CD4-positive, alpha-beta T cell treated with Interleukin-15 for 1 hour (primary cell): ENCODE results near the gene TSTD1.
"Not testable (repeated sequence)": the region's sequence is repeated elsewhere in the genome, so short reads cannot be mapped to it uniquely, and the experiment has no call there.

Experiments
- DNase-seq: peaks from one replicate; pipeline ENCODE4 v3.0.0-alpha.2; 2020

TSTD1 gene

DNA sequence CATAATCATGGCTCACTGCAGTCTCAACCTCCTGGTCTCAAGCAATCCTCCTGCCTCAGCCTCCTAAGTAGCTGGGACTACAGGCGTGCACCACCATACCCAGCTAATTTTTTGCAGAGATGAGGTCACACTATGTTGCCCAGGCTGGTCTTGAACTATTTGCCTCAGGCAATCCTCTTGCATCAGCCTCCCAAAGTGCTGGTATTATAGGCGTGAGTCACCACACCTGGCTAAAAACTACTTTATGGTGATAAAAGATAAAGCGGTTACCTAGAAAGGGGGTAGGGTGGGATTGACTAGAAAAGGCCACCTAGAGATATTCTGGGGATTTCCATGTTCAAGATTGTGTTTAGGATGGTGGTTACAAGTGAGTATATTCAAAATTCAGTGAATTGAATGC is 5.0 kb downstream of the TSTD1 start:
- no peak for DNase-seq

DNA sequence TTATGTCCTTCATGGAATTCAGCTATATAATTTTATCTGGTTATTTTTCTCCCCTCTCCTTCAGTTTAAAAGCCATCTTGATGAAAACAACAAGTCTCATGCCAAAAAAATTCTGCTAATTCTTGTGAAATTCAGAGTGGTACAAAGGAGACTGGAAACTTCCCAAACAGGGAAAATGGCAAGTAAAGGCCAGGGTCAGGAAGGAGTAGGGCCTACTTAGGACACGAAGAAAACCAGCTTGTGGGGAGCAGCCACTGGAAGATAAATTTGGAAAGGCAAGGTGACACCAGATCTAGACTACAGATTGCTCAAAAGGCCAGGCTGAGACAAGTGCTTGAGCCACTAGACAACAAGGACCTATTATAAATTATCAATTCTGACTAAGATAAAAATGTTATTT is 6.4 kb downstream of the TSTD1 start:
- DNase-seq = no peak

DNA sequence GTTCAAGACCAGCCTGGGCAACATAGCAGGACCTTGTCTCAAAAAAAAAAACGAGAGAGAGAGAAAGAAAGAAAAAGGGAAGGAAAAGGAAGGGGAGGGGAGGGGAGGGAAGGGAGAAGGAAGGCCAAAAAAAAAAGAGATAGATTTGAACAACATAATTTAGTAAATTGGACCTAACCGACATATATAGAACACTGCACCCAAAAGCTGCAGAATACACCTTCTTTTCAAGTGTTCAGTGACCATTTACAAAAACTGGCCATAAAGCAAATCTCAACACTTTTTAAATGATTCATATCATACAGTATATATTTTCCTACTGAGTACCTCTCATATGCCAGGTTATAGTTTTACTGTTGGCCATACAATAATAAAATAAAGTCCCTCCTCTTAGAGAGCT is 6.9 kb downstream of the TSTD1 start:
- no peak for DNase-seq

DNA sequence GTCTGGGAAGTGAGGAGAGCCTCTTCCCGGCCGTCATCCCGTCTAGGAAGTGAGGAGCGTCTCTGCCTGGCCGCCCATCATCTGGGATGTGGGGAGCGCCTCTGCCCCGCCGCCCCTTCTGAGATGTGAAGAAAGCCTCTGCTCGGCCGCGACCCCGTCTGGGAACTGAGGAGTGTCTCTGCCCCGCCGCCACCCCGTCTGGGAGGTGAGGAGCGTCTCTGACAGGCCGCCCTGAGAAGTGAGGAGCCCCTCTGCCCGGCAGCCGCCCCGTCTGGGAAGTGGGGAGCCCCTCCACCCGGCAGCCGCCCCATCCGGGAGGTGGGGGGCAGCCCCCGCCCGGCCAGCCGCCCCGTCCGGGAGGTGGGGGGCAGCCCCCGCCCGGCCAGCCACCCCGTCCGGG is 9.3 kb downstream of the TSTD1 start:
- DNase-seq = not testable (repeated sequence)

DNA sequence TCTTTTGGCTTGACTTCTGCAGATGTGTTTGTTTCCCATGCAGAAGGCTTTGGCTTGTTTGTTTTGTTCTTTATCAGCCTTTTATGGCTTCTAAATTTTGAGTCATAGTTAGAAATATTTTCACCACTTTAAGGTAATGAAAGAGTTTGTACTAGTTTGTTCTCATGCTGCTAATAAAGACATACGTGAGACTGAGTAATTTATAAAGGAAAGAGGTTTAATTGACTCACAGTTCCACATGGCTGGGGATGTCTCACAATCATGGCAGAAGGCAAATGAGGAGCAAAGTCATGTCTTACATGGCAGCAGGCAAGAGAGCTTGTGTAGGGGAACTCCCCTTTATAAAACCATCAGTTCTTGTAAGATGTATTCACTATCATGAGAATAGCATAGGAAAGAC is 11.8 kb downstream of the TSTD1 start:
- DNase-seq = not testable (repeated sequence)

DNA sequence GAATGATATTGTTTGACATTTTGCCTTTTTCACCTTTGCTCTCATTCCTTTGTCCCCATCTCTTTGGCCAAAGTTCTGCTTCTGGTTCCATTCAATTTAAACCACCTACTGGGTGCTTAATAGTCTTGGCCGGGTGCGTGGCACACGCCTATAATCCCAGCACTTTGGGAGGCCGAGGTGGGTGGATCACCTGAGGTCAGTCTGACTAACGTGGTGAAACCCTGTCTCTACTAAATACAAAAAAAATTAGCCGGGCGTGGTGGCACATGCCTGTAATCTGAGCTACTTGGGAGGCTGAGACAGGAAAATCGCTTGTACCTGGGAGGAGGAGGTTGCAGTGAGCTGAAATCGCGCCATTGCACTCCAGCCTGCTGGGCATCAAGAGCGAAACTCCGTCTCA is 16.3 kb downstream of the TSTD1 start:
- not testable (repeated sequence) for DNase-seq

DNA sequence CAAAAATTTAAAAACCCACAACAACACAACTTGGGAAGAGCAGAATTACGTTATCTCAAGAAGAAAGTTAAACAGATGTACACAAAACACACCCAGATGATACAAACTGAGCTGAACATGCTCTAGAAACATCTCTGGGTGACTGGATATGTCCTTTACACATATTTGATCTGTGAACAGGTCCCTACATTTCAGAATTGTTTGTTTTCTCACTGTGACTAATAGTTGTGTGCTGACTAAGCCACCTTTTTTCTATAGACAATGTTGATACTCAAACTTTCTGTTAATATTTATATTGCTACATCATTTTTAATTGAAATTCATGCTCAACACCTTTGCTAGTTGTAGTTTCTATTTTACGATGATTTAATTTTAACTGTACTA is 16.8 kb downstream of the TSTD1 start:
- DNase-seq = no peak

DNA sequence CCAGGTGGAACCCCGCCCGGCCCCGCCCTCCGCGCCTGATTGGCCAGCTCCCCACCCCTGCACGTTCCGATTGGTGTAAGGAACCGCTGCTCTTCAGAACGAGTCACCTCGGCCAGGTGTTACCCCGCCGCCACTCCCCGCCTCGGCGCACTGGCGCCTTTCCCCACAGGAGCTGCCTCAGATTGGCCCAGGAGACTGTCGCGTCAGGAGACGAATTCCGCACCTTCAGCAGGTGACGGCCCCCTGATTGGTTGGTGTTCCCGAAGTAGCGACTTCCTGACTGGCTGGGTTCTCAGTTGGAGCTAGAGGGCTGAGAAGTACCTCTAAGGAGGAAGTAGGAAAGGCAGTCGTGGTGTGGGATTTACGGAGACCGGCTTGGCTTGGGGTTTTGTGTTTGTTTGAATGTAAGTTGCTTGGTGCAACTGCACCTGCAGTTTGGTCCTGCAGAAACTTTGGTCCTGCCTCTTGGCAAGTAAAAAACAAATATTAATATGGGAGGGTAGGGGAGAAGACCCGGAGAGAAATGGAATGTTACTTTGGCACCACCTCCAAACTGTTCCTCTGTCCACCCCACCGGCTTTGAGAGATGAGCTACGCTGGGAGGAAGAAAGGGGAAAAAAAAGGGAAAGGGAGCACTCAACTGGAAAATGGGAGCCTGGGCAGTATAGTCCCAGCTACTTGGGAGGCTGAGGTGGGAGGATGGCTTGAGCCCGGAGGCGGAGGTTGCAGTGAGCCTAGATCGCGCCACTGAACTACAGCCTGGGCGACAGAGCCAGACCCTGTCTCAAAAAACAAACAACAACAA is 17.4 kb downstream of the TSTD1 start:
- peak; percentile 94 for DNase-seq

DNA sequence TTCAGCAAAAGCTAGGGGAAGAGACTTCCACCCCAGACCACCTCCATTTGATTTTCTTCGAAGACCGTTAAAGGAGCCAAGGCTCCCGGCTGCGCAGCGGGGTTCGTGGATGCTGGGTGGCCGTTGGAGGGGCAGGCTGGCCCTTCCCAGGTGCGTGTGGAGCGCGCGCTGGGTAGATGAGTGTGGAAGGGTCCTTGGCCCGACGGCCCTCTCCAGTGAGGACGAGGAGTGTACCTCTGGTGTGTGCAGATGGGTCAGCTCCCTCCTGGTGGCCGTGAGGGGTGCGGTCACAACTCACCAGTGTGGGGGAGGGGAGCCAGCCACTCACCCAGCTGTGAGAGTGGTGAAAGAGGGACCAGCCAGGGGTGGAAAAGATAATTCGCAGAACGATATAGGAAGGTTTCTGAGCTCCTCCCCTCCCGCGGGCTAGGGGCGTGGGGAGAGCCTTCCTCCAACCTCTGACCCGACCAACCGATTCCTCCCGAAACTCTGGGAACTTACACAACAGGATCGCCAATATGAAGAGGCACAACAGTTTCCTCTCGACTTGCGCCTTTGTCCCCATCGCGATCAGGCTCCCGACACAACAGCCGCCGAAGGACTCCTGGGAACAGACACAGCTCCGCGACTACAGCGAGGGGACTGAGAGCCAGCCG is 18.1 kb downstream of the TSTD1 start, which contains the start of gene F11R:
TSS of gene F11R (minus strand) at position 644 of the 656 bp plus-strand sequence. CDS start at position 565, 79 bp downstream.
- peak; percentile 48 for DNase-seq

DNA sequence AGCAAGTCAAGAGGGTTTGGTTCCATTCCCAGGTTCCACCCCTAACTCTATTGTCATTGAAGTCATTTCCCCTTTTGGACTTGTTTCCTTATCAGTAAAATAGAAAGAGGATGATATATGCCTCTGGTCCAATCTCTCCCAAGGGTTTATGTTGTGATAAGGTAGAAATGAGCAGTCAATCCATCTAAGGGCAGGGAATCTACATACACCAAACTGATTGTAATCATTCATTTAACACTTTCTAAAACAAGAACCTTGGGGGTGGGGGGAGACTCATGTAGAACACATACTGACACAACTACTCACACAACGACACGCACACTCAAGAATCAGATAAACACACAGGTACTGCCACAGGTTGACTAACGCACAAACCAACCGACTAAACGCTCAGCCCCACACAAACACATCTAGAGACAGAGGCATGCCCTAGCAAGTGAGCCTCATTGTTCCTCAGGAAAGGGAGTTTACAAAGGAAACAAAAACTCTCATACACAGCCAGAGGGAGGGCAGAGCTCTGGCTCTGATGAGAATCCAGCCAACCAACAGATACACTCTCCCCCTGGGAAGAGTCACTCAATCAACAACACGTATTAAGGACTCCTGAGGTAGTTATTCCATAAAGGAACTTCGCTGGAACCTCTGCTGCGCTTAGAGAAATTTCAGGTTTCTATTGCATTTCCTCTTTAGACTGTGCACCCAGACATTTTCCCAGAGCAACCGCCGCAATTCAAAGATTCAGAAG is 18.8 kb downstream of the TSTD1 start:
- no peak for DNase-seq

DNA sequence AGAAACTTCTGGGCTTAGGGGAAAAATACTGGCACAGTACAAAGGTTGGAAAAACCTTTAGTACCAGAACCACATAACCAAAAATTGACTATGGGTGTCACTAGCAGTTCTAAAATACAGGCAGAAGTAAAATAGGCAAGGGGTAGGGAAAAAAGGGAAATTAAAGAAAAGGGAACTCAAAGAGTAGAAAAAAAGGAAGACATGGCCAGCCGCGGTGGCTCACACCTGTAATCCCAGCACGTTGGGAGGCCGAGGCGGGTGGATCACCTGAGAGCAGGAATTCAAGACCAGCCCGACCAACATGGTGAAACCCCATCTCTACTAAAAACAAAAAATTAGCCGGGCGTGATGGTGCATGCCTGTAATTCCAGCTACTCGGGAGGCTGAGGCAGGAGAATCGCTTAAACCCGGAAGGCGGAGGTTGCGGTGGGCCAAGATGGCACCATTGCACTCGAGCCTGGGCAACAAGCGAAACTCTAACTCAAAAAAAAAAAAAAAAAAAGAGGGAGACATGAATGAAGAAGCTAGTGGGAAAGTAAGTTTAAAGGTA is 19.6 kb downstream of the TSTD1 start:
- not testable (repeated sequence) for DNase-seq

DNA sequence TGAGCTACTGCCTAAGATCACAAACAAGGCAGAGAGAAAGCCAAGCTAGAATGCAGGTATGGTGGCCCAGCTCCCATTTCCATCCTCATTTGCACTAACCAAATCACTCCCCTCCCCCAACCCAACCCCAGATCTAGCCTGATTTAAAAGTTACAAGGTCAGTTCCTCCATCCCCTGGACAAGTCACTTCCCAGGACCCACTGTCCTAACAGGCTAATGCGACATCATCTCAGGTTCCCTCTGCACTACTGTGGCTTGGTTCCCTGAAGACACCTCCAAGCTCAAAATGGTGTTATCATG is 20.2 kb downstream of the TSTD1 start:
- no peak for DNase-seq

DNA sequence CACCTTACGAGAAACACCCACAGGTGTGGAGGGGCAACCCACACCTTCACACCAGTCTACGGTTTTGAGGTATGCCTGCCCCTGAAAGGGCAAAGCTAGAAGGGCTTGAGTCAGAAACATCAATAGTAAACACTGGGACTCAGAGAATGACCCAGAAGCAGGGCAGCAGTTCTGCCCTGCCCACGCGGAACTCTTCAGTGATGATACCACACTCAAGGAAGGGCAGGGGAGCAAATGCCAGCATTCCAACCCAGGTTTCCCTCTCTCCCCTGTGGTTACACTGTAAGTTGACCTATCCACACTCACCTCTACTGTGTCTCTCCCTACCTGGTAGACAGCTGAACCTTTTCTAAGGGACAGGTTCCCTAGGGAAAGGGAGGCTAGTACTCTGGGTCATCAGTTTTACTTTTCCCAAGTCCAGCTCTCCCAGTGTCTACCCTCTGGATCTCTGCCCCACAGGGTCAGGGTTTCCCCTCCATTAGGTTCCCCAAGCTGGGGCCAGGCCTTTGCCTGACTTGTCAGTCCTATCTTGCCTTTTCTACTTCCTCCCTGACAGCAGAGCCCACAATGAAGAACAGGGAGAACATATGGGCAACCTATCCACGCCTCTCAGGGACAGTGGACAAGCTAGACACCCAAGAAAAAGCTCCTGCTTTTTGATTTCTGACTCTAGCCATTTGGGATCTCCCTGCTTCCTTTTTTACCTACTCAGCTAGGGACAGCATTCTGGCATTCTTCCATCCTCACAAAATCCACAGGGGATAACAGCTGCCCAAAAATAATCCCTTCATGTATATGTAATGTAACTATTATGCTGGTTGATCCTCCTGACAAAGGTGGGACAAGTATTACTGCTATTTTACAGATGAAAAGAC is 20.8 kb downstream of the TSTD1 start:
- DNase-seq = no peak

DNA sequence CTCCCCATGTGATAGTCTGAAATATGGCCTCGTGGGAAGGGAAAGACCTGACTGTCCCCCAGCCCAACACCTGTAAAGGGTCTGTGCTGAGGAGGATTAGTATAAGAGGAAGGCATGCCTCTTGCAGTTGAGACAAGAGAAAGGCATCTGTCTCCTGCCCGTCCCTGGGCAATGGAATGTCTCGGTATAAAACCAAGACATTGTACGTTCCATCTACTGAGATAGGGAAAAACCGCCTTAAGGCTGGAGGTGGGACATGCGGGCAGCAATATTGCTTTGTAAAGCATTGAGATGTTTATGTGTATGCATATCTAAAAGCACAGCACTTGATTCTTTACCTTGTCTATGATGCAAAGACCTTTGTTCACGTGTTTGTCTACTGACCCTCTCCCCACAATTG is 21.6 kb downstream of the TSTD1 start:
- DNase-seq = not testable (repeated sequence)

DNA sequence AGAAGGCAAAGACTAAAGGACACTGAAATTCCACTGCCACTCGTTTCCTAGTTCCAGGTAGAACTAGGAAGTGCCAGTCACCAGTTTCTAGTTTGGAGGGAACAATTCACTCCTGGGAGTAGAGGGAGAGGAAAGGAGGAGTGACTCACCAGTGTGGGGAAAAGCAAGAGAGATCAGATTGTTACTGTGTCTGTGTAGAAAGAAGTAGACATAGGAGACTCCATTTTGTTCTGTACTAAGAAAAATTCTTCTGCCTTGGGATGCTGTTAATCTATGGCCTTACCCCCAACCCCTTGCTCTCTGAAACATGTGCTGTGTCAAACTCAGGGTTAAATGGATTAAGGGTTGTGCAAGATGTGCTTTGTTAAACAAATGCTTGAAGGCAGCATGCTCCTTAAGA is 22.1 kb downstream of the TSTD1 start:
- not testable (repeated sequence) for DNase-seq

DNA sequence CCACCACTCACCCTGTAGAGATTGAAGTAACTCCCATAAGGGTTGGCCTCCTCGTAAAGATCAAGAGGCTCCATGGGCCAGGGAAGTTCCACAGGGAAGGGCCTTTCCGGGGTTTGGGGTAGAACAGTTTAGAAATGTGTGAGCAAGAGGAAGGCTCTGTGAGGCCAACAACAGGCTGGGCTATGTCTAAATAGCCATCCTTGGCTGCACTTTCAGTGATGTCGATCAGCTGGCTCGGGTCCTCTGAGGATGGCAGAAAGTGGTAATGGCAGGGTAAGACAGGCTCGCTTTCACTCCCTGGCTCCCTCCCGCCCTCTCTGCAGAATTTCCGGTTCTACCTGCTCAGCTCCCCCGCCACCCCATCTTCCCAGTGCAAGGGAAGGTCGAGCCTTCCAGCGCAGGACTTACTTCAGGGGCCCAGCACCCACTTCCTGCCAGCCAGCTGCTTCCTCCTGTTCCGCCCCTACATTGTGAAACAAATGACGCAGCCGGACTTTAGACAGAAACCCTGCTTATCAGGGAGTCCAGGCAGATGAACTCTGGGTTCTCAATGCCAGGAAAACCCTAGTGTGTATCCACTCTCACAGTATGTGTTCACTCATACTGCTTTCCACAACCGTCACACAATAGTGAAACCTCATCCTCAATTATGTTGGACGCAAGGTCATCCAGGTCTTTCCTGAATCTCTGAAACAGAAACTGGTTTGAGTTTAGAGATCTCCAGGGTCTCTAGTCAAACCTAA is 25.1 kb downstream of the TSTD1 start:
- DNase-seq = peak; percentile 82

DNA sequence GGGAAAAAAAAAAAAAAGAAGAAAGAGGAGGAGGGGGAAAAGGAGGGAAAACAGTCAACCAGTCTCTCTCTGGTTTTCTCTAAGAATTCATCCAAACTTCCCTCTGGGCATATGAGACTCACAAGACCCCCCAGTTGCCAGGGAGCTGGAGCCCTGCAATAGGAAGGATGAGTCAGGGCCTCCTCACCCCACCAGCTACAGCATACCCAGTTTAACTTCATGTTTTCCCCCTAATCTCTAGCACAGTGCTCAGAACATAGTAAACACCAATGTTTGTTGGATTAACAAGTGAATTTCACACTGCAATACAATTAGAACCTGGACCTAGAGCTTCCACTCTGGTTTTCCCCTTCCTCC is 25.7 kb downstream of the TSTD1 start:
- peak; percentile 32 for DNase-seq

DNA sequence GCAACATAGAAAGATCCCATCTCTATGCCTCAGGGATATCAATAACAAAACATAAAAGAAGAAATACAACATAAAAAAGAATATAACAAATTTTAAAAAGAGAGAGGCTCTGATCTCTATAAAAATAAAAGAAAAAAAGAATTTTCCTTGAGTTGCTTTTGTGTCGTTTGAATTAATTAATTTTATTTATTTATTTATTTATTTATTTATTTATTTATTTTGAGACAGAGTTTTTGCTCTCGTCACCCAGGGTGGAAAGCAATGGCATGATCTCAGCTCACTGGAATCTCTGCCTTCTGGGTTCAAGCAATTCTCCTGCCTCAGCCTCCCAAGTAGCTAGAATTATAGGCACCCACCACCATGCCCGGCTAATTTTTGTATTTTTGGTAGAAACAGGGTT is 26.3 kb downstream of the TSTD1 start:
- no peak for DNase-seq

DNA sequence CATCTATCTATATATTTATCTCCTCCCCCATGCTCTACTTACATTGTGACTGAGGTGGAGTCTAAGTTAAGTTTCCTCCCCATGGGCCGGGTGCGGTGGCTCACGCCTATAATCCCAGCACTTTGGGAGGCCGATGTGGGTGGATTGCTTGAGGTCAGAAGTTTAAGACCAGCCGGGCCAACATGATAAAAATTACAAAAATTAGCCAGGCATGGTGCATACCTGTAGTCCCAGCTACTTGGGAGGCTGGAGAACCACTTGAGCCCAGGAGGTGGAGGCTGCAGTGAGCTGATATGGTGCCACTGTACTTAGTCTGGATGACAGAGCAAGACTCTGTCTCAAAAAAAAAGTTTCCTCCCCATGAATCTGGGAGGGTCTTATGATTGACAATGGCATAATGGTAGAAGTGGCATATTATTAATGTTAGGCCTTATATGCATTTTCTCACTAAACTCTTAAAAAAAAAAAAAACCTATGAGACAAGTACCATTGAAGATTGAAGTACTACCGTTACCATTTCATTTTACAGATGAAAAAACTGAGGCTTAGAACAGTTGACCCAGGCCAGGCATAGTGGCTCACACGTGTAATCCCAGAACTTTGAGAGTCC is 29.1 kb downstream of the TSTD1 start:
- no peak for DNase-seq

DNA sequence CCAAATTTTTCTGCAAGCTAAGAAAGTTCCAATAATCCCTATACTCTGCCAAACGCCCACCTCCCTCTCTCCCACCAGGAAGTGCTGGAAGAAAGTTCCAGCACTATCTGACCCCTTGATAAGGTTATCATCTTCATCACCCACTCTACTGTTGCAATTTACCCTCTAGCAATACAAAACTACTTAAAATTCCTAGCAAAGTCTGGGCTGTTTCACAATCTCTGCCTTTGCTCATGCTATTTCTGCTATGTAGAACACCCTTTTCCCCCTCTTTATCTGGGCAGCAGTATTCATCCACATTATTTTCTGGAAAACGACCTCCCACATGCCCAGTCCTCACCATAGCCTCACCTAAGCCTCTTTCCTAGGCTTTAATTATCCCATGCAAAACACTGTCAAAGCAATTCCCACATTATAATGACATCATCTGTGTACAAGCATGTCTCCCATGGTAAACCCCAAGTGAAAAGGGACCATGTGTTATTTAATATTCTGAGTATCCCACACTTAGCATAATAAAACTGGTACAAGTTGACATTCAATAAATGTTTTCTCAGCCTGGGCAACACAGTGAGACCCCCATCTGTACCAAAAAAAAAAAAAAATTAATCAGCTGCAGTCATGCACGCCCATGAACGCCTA is 29.8 kb downstream of the TSTD1 start:
- no peak for DNase-seq

DNA sequence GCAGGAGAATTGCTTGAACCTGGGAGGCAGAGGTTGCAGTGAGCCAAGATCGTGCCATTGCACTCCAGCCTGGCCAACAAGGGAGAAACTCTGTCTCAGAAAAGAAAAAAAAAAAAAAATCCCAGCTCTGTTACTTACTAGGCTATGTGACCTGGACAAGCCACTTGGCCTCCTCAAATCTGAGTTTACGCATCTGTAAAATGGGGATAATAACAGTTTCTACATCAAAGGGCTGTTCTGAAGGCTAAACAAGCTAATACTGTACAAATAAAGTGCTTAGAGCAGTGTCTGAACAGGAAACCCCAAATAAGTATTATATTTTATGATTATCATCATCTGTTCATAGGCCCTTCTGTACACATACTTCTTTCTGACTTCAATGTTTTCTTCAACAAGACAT is 31.4 kb downstream of the TSTD1 start:
- DNase-seq = no peak
